NCI-H1092 treated with DMSO at 0.1 percent for 48 hours (cell line): ENCODE measurements around the gene SIK3.

Experiments
- DNase-seq: peaks from one replicate; lab custom pipeline; 2025; lab: John Stamatoyannopoulos, UW

Gene SIK3

DNA sequence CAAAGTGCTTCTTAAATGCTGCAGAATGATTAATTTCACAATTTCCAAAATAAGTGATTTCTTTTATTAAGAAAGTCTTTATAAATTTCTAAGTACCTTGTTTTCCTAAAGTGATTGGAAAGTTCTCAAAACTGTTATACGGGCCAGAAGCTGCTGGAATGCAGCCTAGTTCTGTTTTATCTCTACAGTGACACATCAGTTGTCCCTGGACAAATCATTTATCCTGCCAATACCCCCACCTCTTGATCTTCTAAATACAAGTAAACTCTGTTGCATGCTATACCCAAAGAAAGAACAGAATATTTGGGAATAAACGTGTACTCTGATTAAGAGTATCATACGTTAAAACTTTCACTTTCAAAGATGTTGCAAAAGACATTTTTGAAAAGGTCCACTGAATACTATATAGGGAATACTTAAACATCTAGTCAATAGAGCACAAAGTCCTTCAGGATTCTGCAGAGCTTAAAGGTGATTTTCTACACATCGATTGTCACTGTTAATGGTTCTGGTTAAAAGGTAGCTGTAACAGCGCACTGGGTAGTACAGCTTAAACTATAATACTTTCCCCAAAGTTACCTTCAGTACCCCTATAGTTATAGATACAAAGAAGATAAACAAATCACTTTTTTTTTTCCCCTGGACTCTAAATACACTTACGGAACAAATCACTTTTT lies 168.7 kb downstream of the SIK3 start:
- no peak for DNase-seq

DNA sequence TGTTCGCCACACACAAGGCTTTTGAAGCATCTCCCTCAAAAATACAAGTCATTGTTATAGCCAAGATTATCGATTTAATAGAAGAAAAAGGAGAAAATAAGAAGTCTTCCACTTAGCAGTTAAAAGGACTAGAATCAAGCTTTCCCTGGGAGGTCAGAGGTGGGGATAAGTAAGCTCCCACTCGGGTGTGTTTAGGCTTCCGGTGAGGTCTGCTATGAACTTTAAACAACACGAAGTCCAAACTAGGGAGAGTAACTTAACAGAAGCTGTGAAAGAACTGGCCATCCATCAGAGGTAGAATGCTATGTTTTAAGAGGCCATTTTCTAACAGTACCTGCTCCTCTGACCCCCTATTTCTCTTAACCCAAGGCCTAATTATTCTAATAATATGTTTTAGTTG lies 169.4 kb downstream of the SIK3 start:
- DNase-seq, result no peak

DNA sequence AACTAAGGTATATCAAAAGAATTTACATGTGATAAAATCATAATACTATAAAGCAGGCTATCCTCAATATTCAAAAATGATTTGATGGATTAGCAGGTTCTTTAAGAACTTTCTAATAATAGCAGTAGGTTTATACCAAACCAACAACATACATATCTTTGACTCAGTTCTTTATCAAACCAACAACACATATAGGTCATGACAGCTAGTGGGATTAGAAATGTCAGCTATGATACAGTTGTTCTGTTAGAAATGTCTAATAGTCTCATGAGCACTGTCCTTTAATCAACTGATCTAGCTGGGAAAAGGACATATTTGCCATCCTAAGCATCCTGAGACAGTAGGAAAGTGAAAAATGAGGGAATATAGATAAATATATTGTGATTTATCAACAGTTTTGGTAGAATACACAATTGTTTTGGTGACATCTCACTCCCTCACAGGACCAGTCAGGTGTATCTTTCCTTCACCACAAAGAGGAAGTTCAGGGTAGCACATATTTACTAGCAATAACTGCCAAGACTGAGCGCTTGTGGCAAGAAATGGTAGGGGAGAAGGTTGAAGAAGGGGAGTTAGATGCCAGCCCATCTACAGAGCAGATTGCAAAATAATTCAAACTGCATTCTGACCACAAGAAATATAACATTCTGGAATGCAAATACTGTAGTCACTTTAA lies 170.0 kb downstream of the SIK3 start:
- no peak for DNase-seq

DNA sequence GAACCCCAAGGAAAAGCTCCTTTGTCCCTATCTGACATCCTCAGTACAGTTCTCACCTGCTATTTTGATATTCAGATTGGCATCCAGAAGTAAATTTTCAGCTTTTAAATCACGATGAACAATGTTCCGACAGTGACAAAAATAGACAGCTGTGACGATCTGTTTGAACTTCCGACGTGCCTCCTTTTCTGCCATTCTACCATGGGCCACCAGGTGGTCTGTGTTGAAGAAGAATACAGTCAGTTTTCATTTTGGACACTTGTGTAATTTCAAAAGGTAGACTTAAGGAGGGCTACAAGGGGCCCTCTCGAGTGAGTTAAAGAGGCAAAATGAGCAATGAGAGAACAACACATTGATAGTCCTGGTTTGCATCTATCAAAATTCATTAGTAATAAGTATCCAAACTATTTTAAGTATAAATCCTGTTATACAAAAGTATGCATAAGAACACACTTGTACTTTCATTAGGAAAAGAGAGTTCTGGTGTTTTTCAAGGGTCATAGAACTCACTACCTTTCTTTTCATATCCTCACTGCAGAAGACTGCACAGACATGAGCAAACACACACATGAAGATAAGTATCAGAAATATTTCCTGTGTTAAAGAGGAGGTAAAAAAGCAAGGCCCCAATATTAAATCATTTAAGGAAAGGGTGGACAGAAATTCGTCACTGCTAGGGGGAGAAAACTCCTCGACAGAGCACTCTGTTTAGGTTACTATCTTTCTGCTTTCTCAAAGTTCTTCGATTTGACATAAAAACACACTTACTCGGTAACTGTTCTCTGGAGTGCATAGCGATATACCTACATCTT lies 170.9 kb downstream of the SIK3 start:
- no peak for DNase-seq

- DNase-seq, result no peak
Measured at GRCh38 chr11:116925050-116925449, 173.2 kb downstream of the SIK3 start.

GRCh38 chr11:116918925-116919655 lies 179.1 kb downstream of the SIK3 start:
- no peak for DNase-seq

- DNase-seq, result no peak
Measured at GRCh38 chr11:116917632-116918031, 180.6 kb downstream of the SIK3 start.

DNA sequence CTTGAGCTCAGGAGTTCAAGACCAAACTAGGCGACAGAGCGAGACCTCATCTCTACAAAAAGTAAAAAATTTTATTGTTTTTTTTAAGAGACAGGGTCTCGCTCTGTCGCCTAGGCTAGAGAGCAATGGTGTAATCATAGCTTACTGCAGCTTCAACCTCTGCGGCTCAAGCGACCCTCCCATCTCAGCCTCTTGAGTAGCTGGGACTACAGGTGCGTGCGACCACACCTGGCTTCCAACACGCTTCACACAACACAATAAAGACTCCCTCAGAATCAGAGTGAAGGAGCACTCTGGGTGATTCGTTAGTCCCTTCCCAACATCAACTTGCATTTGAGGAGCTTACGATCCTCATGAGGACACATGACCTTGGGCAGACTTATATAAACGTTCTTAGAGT lies 181.3 kb downstream of the SIK3 start:
- no peak for DNase-seq

- no peak for DNase-seq
Measured at GRCh38 chr11:116916052-116916451, 182.2 kb downstream of the SIK3 start.

- no peak for DNase-seq
Measured at GRCh38 chr11:116913000-116913399, 185.2 kb downstream of the SIK3 start.

DNA sequence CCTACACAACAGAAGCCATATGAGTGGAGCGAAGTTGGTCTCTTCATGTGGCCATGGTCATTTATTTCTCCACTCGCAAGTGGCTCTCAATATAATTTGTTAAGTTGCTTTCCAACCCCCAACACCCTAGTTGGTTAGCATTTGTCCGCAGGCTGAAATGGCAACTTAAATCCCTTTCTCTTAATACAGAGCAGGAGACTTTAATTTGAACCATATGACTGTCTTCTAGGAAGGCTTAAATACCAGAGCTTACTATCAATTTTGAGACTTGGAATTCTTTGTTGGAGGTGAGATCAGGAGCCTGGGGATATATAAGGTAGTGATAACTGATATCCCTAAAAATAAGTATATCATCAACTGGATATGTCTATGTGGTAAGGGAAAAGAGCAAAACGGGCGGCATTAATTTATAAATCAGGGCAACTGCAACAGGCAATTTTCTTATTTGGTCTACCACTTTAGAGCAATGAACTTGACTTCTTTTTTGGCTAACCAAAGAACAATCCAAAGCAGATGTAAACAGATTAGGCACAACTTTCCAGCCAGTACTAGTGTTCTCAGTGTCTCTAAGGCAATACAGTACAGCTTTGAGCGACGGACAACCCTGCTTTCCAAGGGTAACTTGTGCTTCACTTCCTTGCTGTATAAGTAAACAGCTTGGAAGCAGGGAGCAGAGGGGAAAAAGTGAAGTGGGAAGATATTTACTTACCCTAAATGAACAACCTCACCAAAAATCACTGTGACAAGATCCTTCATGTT lies 186.1 kb downstream of the SIK3 start:
- DNase-seq, result no peak

DNA sequence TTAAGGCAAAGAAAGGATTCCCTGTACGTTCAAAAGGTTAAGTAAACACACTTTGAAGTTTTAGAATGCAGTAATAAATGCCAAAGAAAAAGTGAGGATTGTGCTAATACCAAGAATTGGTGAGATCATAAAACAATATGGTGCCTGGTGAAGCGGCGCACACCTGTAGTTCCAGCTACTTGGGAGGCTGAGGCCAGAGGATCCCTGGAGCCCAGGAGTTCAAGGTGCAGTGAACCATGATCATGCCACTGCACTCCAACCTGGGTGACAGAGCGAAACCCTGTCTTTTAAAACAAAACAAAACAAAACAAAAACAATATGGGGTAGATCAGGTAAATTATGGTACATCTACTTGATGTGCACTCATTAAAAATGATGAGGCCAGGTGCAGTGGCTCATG lies 187.4 kb downstream of the SIK3 start:
- DNase-seq, result no peak

GRCh38 chr11:116910378-116910777 lies 187.8 kb downstream of the SIK3 start:
- no peak for DNase-seq

GRCh38 chr11:116909245-116909644 lies 189.0 kb downstream of the SIK3 start:
- no peak for DNase-seq

DNA sequence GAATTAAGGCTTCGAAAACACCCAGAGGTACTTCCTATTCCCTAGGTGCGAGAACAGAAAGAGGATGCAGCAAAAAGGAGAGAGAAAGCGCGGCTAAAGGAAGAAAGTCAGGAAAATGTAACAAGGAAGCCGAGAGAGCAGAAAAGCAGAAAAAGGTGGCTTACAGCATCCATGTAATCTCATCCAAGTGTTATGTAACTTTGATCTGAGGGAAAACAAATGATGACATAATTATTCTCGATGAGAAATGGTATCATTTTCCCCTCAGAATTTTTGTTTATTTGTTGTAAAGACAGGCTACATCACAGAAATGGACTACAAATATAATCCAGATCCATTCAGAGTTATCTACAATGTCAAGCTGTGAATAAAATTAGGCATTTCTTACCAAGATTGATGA lies 191.7 kb downstream of the SIK3 start:
- DNase-seq, result no peak

- DNase-seq, result no peak
Measured at GRCh38 chr11:116903090-116903489, 195.1 kb downstream of the SIK3 start.

- DNase-seq, result no peak
Measured at GRCh38 chr11:116901964-116902688, 196.1 kb downstream of the SIK3 start.

- DNase-seq, result no peak
Measured at GRCh38 chr11:116901211-116901610, 197.0 kb downstream of the SIK3 start.

GRCh38 chr11:116896211-116896610 lies 202.0 kb downstream of the SIK3 start:
- no peak for DNase-seq

DNA sequence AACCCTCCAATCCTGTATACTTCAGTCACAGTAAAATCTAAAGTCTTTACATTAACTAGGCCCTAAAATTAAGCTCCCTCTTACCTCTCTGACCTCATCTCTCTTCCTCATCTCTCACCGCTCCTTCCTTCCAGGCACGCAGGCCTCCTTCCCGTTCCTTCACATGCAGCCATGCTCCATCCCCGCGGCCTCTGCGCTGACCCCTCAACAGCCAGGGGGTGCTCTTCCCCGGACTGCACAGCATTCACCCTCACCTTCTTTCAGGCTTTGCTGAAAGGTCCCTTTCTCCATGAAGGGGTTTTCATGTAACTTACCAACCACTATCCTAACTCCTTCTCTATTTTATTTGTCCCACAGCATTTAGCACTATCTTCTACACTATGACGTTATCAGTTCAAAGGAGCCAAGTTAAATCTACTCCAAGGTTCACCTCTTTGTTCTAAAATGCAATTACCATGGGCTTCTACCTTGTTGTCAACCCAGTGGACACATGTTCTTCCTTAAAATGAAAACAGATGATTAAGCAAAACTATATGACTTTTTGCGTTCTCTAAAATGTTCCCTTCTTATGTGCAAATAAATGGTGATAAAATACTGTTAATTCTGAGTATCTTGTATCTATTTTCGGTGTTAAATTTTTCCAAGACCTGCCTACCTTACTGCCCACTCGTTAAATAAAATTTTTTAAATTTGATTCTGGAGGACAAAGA lies 203.0 kb downstream of the SIK3 start:
- no peak for DNase-seq
